Endodermal cell (in vitro differentiated cells): ENCODE data around the gene MREG. TPM values are rescaled to one million over a fixed set of nuclear protein-coding genes. Genes with fewer than 3 reads are reported as not detected.
"Not testable (repeated sequence)": the region's sequence is repeated elsewhere in the genome, so short reads cannot be mapped to it uniquely, and the experiment has no call there.

Source experiments
- DNase-seq: peaks from one replicate; pipeline ENCODE4 v3.0.0-alpha.2; 2017
- H3K27ac ChIP-seq: 2 replicates; pipeline ENCODE4 v1.5.1; 2013; ENCODE audit warnings: mild to moderate bottlenecking, low read depth, low read length, moderate library complexity
- H3K27me3 ChIP-seq: 2 replicates; pipeline ENCODE4 v1.6.1; 2013; ENCODE audit warnings: mild to moderate bottlenecking, low read length, moderate library complexity; ENCODE audit not compliant: insufficient read depth, control insufficient read depth, poor library complexity, severe bottlenecking
- H3K36me3 ChIP-seq: 2 replicates; pipeline ENCODE4 v1.7.0; 2013; ENCODE audit warnings: mild to moderate bottlenecking, low read length, moderate library complexity; ENCODE audit not compliant: control insufficient read depth, insufficient read depth
- H3K4me1 ChIP-seq: one replicate; pipeline ENCODE4 v1.7.0; 2013; ENCODE audit warnings: low read length; ENCODE audit not compliant: control insufficient read depth, insufficient read depth
- H3K4me3 ChIP-seq: 2 replicates; pipeline ENCODE4 v1.5.1; 2013; ENCODE audit warnings: mild to moderate bottlenecking, low read length, moderate library complexity
- H3K9ac ChIP-seq: 2 replicates; pipeline ENCODE4 v1.6.1; 2013; ENCODE audit warnings: mild to moderate bottlenecking, low read length, moderate library complexity; ENCODE audit not compliant: poor library complexity, severe bottlenecking; ENCODE audit errors: extremely low read depth
- H3K9me3 ChIP-seq: 2 replicates; pipeline ENCODE4 v1.6.1; 2013; ENCODE audit warnings: mild to moderate bottlenecking, low read length, moderate library complexity; ENCODE audit not compliant: control insufficient read depth
- H3K27ac Mint-ChIP-seq: 2 replicates; pipeline ENCODE4 v1.8.0; 2020; ENCODE audit warnings: mixed read lengths
- H3K27me3 Mint-ChIP-seq: 2 replicates; pipeline ENCODE4 v1.8.0; 2021; ENCODE audit warnings: mild to moderate bottlenecking, mixed read lengths; ENCODE audit not compliant: insufficient read depth
- H3K36me3 Mint-ChIP-seq: 2 replicates; pipeline ENCODE4 v1.8.0; 2020; ENCODE audit warnings: low read depth, mixed read lengths
- H3K4me1 Mint-ChIP-seq: 2 replicates; pipeline ENCODE4 v1.8.0; 2020; ENCODE audit warnings: mixed read lengths
- H3K4me3 Mint-ChIP-seq: 2 replicates; pipeline ENCODE4 v1.8.0; 2020; ENCODE audit warnings: mild to moderate bottlenecking, moderate library complexity, mixed read lengths
- H3K9me3 Mint-ChIP-seq: 2 replicates; pipeline ENCODE4 v1.8.0; 2020; ENCODE audit warnings: mild to moderate bottlenecking, mixed read lengths
- WGBS, 2 experiments: methylation state at CpG; one replicate each; pipeline versions ENCODE4 v1.1.5 to v1.1.7; 2013; ENCODE audit warnings: missing lambda C conversion rate in 2 of 2, mixed read lengths in 1 of 2; ENCODE audit not compliant: insufficient coverage in 1 of 2, insufficient read length in 1 of 2; 5-methylcytosine and 5-hydroxymethylcytosine counted together
- total RNA-seq, 2 donors: library from RNA; stranded (reverse); fragmentation: NEBNext Ultra II Directional in 1 of 2; extraction: Animal tissue kit (Norgen Biotek cat#: 25700) in 1 of 2; gene quantifications; 2 replicates in 1 of 2; 3 replicates in 1 of 2; pipeline ENCODE4 v1.2.1, GENCODE V29; 2021
- TF ChIP-seq, protein P1 (sequence below): fragments of 200-600 bp; sonication (generic); conservative IDR thresholded peaks from 2 replicates; pipeline ENCODE4 v1.5.0; 2021; ENCODE audit warnings: antibody characterized with exemption, mild to moderate bottlenecking

Gene MREG
- total RNA-seq, 2 donors from 2014 or later: 13.0 to 17.8 TPM

DNA sequence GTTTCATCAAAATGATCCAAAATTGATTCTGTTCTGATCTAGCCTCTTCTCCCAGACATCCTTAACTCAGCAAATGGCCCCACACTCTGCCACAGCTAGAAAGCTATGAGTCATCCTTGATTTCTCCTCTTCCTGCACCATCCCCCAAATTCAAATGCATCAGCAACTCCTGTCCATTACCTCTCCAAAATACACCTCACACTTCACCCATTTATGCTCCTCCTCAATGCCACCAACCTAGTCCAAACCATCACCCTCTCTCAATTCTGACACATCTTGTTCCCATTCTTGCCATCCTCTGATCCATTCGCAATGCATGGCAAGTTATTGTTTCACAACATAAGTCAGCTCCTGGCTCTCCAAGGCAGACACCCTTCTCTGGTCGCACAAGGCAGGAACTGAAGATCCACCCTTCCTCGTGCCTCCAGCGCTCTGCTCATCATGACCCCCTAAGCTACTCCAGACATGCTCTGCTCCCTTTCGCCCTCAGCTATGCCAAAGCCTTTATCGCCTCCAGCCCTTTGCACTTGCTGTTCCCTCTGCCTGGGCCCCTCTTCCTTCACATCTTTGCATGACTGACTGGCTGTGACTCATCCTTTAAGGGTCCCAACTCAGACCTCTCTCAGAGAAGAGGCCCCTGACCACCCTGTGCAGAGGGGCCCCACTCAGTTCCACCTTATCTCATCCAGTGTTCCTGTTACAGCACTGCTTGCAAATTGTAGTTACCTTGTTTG, 83.6 kb downstream of the MREG start:
- no peaks in the 10 kb centered on the region for H3K27me3 ChIP-seq
- H3K9me3 ChIP-seq: no peaks in the 10 kb centered on the region
- no peaks in the 10 kb centered on the region for H3K4me1 ChIP-seq
- Mint-ChIP-seq H3K4me1 (peaks cover 37% of the 10 kb centered on the region), H3K4me3 (no peak overlapping the region), H3K36me3 (peaks cover 19% of the 10 kb centered on the region), H3K27ac (peak overlapping the region; percentile 12), H3K27me3 (no peaks in the 10 kb centered on the region), H3K9me3 (peaks cover 4% of the 10 kb centered on the region)
- no peak overlapping the region for H3K27ac ChIP-seq
- no peak for DNase-seq
- WGBS, 2 experiments: 93 to 94% methylated on average over 6 of the region's 6 CpGs
- TF ChIP-seq, protein P1, sequence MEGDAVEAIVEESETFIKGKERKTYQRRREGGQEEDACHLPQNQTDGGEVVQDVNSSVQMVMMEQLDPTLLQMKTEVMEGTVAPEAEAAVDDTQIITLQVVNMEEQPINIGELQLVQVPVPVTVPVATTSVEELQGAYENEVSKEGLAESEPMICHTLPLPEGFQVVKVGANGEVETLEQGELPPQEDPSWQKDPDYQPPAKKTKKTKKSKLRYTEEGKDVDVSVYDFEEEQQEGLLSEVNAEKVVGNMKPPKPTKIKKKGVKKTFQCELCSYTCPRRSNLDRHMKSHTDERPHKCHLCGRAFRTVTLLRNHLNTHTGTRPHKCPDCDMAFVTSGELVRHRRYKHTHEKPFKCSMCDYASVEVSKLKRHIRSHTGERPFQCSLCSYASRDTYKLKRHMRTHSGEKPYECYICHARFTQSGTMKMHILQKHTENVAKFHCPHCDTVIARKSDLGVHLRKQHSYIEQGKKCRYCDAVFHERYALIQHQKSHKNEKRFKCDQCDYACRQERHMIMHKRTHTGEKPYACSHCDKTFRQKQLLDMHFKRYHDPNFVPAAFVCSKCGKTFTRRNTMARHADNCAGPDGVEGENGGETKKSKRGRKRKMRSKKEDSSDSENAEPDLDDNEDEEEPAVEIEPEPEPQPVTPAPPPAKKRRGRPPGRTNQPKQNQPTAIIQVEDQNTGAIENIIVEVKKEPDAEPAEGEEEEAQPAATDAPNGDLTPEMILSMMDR: no peak
- no peak overlapping the region for H3K4me3 ChIP-seq
- H3K9ac ChIP-seq: no peak overlapping the region
- H3K36me3 ChIP-seq: no peaks in the 10 kb centered on the region

DNA sequence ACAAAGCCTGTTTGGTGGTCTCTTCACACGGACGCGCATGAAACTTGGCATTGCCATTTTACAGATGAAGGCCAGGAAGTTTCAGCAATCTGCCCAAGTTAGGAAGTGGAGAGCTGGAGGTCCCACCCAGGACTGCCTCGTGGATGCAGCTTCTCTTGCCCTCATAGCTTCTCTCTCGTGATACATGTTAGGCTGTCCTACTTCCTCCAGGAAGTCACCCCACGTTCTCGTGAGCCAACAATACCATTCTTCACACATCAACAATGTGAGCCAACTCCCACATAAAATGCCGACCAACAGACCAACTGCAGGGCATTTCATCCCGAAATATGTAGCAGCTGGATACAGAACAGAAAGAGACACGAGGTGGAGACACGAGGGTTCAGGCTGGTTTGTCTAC, 85.3 kb downstream of the MREG start:
- Histone ChIP-seq H3K27me3 (no peaks in the 10 kb centered on the region), H3K9me3 (no peaks in the 10 kb centered on the region), H3K4me3 (no peak overlapping the region), H3K4me1 (no peaks in the 10 kb centered on the region), H3K27ac (no peak overlapping the region), H3K36me3 (no peaks in the 10 kb centered on the region), H3K9ac (no peak overlapping the region)
- Mint-ChIP-seq H3K27me3 (peaks cover 2% of the 10 kb centered on the region), H3K27ac (no peak overlapping the region), H3K4me3 (no peak overlapping the region), H3K4me1 (peaks cover 42% of the 10 kb centered on the region), H3K36me3 (peaks cover 19% of the 10 kb centered on the region), H3K9me3 (peaks cover 6% of the 10 kb centered on the region)
- WGBS, 2 experiments: 90 to 94% methylated on average over 7 to 11 of the region's 11 CpGs
- TF ChIP-seq, protein P1: no peak
- no peak for DNase-seq

DNA sequence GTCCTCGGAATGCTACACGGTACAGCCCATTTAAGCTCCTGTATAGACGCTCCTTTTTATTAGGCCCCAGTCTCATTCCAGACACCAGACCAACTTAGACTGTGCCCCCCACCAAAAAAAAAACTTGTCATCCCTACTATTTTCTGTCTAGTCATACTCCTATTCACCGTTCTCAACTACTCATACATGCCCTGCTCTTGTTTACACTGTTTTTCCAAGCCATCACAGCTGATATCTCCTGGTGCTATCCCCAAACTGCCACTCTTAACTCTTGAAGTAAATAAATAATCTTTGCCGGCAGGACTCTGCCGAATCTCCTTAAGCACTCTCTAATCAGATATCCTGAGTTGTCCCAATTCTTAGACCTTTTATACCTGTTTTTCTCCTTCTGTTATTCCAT, 86.4 kb downstream of the MREG start:
- H3K27me3 Mint-ChIP-seq, H3K27me3 ChIP-seq, H3K4me3 Mint-ChIP-seq, H3K36me3 ChIP-seq, H3K9me3 ChIP-seq, H3K9me3 Mint-ChIP-seq, H3K9ac ChIP-seq, H3K4me3 ChIP-seq, H3K27ac ChIP-seq, H3K4me1 ChIP-seq, DNase-seq: not testable (repeated sequence)
- 75% methylated on average over 6 of the region's 6 CpGs; no CpG with 5 or more reads in 1 of the 2 experiments for WGBS, 2 experiments
- Mint-ChIP-seq H3K4me1 (peaks cover 49% of the 10 kb centered on the region), H3K27ac (peak overlapping the region; percentile 86), H3K36me3 (peaks cover 19% of the 10 kb centered on the region)
